ENCODE results near the gene GBX2.

Gene GBX2

GRCh38 chr2:236167297-236168109 lies 683 bp downstream of the GBX2 start:
- no peak for DNase-seq (ENCODE audit: low spot score)

DNA sequence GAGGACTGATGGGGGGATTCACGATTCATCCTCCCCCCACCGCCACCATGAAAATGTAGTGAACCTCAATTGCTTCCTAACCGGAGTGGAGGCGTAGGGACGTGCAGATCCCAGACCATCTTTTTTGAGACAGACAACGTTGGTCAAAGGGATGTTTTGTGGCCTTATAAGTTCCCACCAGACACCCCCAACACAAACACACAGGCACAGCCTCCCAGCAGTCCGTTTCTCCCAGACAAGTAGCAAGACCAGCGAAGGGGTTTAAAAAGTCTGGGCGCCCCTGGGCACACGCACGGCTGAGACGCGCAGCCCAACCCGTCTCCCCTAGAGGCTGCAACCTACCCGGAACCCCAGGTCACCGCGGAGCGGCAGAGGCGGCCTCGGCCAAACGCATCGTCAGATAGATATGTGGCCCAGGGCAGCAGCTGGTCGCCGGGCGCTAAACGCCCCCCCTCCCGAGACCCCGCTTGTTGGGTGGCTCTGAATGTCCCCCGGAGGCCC lies 1.3 kb downstream of the GBX2 start:
- no peak for DNase-seq (ENCODE audit: low spot score)

DNA sequence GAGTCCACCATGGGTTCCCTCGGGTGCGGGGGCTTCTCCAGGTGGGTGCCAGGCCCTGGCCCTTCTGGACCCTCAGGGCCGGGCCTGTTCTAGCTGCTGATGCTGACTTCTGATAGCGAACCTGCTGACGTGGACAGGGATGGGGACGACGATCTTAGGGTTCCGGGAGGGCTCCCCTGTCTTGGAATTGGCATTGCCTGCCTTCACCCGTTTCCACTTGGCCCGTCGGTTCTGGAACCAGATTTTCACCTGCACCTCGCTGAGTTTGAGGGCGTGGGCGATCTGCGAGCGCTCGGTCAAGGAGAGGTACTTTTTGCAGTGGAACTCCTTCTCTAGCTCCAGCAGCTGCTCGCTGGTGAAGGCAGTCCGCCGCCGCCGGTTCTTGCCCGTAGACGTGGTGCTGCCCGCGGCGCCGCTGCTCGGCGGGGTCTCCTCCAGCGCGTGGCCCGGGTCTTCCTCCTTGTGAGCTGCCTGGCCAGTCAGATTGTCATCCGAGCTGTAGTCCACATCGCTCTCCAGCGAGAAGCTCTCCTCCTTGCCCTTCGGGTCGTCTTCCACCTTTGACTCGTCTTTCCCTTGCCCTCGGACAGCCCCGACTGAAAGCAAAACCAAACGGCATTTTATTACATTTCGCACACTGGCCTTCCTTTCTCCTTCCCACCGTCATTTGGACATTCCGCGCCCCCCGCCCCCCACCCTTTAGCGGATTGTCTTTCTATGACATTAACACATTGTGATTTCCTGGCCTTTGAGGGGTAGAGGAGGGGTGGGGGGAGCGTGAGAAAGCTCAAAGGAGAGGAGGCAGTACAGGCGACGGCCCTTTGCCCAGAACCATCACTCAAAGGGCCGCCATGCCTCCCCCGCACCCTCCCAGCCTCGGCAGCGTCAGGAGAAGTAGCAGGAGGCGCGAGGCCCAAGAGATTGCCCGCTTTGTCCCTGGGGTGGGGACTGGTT lies 2.1 kb downstream of the GBX2 start:
- DNase-seq (ENCODE audit: low spot score): no peak

GRCh38 chr2:236164925-236165841 lies 3.0 kb downstream of the GBX2 start:
- no peak for DNase-seq (ENCODE audit: low spot score)

DNA sequence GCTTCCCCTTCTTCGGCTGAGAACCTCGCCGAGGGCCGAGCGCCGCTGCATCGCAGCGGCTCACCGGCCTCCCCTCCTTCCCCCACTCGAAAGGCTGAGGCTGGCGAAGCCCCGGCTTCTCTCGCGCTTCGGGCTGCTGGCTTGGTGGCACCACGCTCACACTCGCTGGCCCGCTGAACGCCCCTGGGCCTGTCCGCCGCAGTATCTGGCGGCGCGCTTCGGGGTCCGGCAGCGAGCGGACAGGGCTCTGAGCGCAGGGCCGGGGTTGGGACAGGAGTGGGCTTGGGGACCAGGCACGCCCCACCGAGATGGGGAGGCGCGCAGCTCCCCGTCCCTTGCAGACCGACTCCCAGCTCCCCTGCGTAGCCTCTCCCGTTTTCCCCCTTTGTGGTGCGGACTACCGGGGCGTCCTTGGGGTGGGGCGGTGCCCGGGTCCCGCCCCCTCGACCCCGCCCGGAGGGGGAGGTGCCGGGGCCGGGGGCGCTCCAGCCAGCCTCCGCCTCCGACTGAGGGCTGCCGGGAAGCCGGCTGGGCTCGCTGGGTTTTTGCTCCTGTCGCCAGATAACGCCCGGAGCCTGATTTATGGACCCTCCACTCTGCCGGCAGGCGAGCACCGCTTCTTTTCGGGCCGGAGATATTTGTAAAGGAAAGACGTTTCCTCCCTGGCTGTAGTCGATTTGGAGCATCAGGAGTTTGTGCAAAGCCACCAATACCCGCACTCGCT lies 3.8 kb downstream of the GBX2 start:
- DNase-seq (ENCODE audit: low spot score): no peak

DNA sequence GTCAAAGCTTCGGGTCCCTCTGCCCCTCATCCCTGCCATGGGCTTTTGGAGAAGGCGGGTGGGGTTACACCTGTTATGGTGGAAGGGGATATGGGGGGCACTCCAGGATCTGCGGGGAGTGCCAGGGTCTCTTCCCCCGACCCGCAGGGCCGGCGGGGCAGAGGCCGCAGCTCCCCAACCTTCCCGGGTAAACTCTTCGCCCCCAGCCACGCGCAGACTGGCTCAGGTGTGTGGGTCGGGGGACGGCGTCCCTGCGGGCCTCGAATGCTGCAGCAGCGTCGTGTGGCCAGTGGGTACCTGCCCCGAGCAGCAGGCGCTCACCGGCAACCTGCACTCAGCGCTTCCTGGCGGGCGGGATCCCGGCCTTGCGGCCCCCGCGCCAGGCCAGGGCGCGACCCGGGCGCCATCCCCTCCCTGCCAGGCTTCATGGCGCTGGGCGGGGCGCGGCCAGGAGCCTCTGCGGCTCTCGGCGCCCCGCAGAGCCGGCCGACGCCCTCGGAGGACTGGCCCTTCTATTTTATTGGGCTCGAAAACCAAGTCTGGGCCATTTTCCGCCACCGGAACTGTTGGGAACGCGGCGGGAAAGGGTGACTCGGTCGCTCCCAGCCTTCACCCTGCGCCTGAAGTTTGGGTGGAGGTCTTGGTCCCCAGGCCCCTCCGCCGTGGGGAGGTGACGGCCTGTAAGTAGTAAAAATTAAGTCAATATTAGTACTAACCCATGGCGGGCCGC lies 4.5 kb downstream of the GBX2 start:
- no peak for DNase-seq (ENCODE audit: low spot score)

DNA sequence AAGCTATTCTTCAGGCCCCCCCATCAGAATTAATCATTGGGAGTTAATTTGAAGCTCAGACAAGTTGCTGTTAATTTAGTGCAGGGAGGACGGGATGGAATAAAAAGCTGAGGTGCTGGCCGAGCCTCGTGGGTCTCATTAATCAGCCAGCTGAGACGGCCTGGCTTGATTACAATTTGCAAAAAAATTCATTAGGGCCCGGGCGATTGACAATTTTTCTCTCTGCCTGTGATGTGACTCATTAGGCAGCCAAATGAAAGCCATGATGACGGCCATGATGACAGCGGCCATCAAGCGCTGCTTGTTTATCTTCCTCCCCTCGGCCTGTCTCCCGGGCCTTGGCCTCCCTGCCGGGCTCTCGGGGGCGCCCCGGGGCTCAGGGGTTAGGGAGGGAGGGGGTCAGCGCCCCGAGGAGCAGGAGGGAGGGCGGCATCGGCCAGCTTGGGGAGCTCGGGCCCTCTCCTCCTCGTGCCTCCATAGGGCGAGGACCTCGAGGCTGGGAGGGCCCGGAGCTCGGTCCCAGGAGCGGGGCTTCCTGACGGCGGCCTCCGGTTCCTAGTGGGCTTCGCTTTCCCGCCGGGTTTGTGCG lies 5.2 kb downstream of the GBX2 start:
- DNase-seq (ENCODE audit: low spot score): no peak

DNA sequence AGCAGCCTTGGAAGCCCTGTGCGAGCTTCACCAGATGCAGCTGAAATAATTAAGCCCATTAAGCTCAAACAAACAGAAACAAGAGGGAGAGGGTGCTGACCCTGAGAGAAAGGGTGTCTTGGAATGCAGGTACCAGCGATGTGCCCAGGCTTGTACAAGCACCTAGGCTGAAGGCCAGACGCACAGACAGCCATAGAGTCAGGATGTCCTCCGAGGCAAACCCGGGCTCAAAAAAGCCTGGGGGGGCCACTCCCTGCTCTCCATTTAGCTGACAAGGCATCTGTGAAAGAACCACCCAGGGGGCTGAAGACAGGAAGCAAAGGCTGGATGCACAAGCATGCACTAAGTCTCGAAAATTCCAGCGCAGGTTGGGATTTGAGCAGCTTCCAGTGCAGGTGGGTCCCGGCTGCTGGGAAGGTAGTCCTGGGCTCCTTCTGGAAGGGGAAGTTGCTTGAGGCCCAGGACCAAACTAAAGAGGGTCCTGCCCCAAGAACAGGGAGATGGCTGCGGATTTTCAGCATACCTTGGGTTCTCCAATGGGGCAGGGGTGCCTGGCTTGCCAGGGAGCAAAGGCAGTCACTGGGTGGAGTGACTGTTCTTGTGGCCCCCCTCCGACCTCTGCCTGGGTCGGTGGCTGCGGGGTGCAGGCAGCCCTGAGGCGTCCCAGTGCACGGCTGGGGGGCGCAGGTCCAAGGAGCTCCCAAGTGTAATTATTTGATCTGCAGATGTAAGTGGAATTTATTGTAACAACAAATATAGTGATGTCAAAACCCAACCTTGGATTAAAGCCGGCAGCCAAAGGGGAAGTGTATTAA lies 5.9 kb downstream of the GBX2 start:
- no peak for DNase-seq (ENCODE audit: low spot score)

DNA sequence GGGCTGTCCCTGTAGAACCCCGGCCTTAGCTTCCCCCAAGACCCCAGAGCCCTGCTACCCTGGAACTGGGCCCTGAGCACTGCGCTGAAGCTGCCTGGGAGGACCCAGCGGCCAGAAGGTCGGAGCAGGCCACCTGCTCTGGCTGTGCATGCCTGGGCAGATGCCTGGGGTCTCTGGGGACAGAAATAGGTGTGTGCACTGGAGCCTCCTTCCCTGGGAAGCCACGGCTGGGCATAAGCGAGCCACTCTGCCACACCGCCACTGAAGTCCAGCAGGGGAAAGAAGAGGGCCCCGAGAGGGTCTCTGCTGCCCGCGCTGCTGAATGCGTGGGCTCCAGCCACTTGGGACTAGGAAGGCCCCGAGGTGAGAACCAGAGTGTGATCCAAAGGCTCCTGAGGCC lies 6.7 kb downstream of the GBX2 start:
- no peak for DNase-seq (ENCODE audit: low spot score)

DNA sequence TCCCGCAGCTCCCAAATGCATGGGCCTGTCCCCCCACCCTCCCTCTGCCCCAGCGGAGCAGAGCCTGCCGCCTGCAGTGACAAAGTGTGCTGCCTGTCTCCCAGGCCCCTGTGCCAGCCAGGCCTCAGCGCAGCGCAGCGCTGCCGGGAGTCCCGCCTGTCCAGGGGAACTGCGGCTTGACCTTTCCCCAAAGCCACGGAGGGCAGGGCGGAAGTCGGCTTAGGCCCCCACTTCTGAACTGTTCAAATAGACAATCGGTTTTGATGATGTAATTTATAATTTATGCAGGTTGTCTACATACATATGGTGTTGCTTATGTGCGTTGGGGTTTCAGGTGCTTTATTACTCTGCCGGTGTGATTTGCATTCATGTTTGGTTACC lies 7.1 kb downstream of the GBX2 start:
- no peak for DNase-seq (ENCODE audit: low spot score)

- DNase-seq (ENCODE audit: low spot score): no peak
These were observed 7.7 kb downstream of the GBX2 start for GRCh38 chr2:236160366-236161081.

DNA sequence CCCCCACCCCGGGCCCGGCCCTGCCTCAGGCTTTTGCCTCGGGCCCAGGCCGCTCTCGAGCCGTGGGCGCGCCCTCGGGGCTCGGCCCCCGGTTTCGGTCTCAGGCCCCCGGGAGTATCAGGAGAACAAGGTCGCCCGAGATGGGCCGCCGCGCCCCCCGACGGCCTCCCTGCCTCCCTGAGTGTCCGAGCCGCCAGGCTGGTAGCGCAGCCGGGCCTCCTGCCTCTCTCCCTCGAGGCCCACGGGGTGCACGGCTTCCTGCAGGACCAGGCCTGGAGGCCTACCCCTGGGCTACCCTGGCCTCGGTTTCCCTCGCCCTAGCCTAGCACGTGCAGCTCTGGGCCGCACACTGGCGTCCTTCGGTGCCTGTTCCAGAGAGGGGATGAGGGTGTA lies 8.4 kb downstream of the GBX2 start:
- no peak for DNase-seq (ENCODE audit: low spot score)

DNA sequence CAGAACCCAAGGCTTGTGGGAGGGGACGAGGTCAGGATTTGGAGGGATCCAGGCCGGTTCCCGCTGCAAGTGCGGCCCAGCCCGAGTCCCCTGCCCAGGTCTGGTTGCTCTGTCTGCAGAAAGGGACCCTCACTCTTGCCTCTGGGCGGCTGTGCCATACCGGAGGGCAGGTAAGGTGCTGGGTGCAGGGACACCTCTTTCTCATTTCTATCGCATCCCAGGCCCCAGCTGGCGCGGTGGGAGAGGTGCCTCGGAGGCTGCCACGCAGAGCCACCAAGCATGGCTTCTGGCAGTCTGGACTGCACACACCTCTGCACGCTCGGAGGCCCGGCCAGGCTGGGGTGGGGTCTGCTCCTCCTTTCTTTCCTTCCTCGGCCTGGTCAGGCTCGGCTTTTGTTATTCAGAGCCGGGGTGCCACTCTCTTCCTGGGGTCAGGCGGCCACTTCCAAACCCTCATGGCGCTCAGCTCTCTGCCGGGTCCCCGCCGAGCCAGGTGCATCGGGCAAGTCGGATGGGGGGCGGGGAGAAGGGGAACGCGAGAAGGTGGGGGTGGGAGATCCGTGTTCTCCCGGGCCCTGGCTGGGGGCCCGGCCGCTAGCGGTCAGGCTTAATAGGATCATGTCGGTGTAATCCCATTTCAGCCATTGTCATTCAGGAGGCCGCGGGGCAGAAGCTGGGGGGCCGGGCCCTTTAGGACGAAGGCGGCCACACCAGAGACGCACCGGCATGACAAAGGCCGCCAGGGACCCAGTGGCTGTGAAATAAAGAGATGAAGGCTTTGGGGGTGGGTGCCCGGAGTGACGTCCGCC lies 9.0 kb downstream of the GBX2 start:
- no peak for DNase-seq (ENCODE audit: low spot score)

- no peak for DNase-seq (ENCODE audit: low spot score)
These were observed 10.2 kb downstream of the GBX2 start for GRCh38 chr2:236157815-236158498.

GRCh38 chr2:236157366-236157765 lies 10.8 kb downstream of the GBX2 start:
- no peak for DNase-seq (ENCODE audit: low spot score)

GRCh38 chr2:236156860-236157194 lies 11.4 kb downstream of the GBX2 start:
- DNase-seq (ENCODE audit: low spot score): no peak

Measured in kidney capillary endothelial cell (primary cell).